H1 (cell line): ENCODE measurements around the gene SLC66A3. TPM values are rescaled to one million over a fixed set of nuclear protein-coding genes. Genes with fewer than 3 reads are reported as not detected.

ENCODE experiments used
- CTCF ChIA-PET: fragments of 300-600 bp; sonication (Branson Sonifier 250); formaldehyde crosslinking; loops from one replicate; lab custom pipeline; 2021; ENCODE audit not compliant: partially characterized antibody; lab: Charles Lee
- POLR2A ChIA-PET: fragments of 300-600 bp; sonication (Branson Sonifier 250); formaldehyde crosslinking; loops from one replicate; lab custom pipeline; 2021; ENCODE audit warnings: inconsistent platforms; ENCODE audit not compliant: partially characterized antibody; lab: Charles Lee
- DNase-seq, 2 experiments: peaks; one replicate each; pipeline versions ENCODE4 v3.0.0 to v3.0.0-alpha.2; 2010 to 2022; ENCODE audit warnings: low spot score in 2 of 2, low read depth in 1 of 2, mixed read lengths in 1 of 2
- FAIRE-seq: peaks from 2 replicates; lab custom pipeline; 2011; peaks lifted over from hg19 to GRCh38; lab: Jason Lieb, UNC
- H2AFZ ChIP-seq: 2 replicates; pipeline ENCODE4 v1.8.1; 2012; ENCODE audit warnings: low read length, inconsistent platforms
- H2AK5ac ChIP-seq: 2 replicates; pipeline ENCODE4 v1.6.1; 2013; ENCODE audit warnings: low read depth, low read length
- H2BK120ac ChIP-seq: replicated peaks from 2 replicates; pipeline ENCODE3; 2013; ENCODE audit warnings: low read depth, low read length, inconsistent platforms
- H2BK12ac ChIP-seq: 2 replicates; pipeline ENCODE4 v1.6.1; 2013; ENCODE audit warnings: low read depth, low read length
- H2BK15ac ChIP-seq: 2 replicates; pipeline ENCODE4 v1.6.1; 2013; ENCODE audit warnings: low read length
- H2BK20ac ChIP-seq: 2 replicates; pipeline ENCODE4 v1.6.1; 2013; ENCODE audit warnings: low read length
- H2BK5ac ChIP-seq: 2 replicates; pipeline ENCODE4 v1.6.1; 2013; ENCODE audit warnings: low read depth, low read length
- H3K14ac ChIP-seq: 2 replicates; pipeline ENCODE4 v1.6.1; 2013; ENCODE audit warnings: inconsistent platforms; ENCODE audit not compliant: insufficient read length
- H3K18ac ChIP-seq: 2 replicates; pipeline ENCODE4 v1.6.1; 2013; ENCODE audit warnings: low read length; ENCODE audit errors: extremely low read depth
- H3K23ac ChIP-seq: 2 replicates; pipeline ENCODE4 v1.6.1; 2013; ENCODE audit warnings: inconsistent platforms; ENCODE audit not compliant: insufficient read length
- H3K23me2 ChIP-seq: 2 replicates; pipeline ENCODE4 v1.6.1; 2013; ENCODE audit warnings: low read depth, low read length
- H3K27ac ChIP-seq: 2 replicates; pipeline ENCODE4 v1.6.1; 2011; ENCODE audit warnings: low read depth, low read length, inconsistent platforms
- H3K27me3 ChIP-seq, 4 experiments: replicated peaks in 1 of 4; 1 replicate in 1 of 4; 2 replicates in 3 of 4; pipeline versions ENCODE4 v1.6.1 to v1.8.1; 2011 to 2013; ENCODE audit warnings: low read length in 3 of 4, mild to moderate bottlenecking in 3 of 4, inconsistent platforms in 2 of 4, mixed read lengths in 2 of 4, moderate library complexity in 1 of 4; ENCODE audit not compliant: control insufficient read depth in 3 of 4, insufficient read depth in 3 of 4; ENCODE audit errors: extremely low read depth in 1 of 4
- H3K36me3 ChIP-seq, 4 experiments: 2 replicates each; pipeline versions ENCODE4 v1.6.1 to v1.8.1; 2011 to 2013; ENCODE audit warnings: mild to moderate bottlenecking in 4 of 4, low read length in 3 of 4, moderate library complexity in 2 of 4, control low read depth in 1 of 4, inconsistent platforms in 1 of 4; ENCODE audit not compliant: insufficient read depth in 4 of 4, control insufficient read depth in 2 of 4
- H3K4ac ChIP-seq: replicated peaks from 2 replicates; pipeline ENCODE3; 2013; ENCODE audit warnings: low read length, low read depth, mixed read lengths, inconsistent platforms; ENCODE audit not compliant: insufficient read length
- H3K4me1 ChIP-seq, 4 experiments: replicated peaks in 1 of 4; 1 replicate in 1 of 4; 2 replicates in 3 of 4; pipeline versions ENCODE4 v1.6.1 to v1.8.1; 2011 to 2013; ENCODE audit warnings: low read length in 3 of 4, inconsistent platforms in 2 of 4, mixed read lengths in 1 of 4; ENCODE audit not compliant: insufficient read depth in 4 of 4, control insufficient read depth in 3 of 4
- H3K4me2 ChIP-seq, 2 experiments: 2 replicates each; pipeline versions ENCODE4 v1.6.1 to v1.8.1; 2011 to 2013; ENCODE audit warnings: low read depth in 2 of 2, low read length in 2 of 2, control low read depth in 1 of 2, inconsistent platforms in 1 of 2, mild to moderate bottlenecking in 1 of 2; ENCODE audit not compliant: insufficient read depth in 1 of 2
- H3K4me3 ChIP-seq, 4 experiments: fragments of 200-600, 300-600 bp in 1 of 4; sonication (generic), shearing (Covaris generic), sonication (Bioruptor Twin) in 1 of 4; 2 replicates each; pipeline versions ENCODE4 v1.5.1 to v1.8.1; 2011 to 2016; ENCODE audit warnings: low read length in 4 of 4, low read depth in 3 of 4, control low read depth in 2 of 4, inconsistent platforms in 2 of 4, mild to moderate bottlenecking in 2 of 4, mixed read lengths in 1 of 4, moderate library complexity in 1 of 4; ENCODE audit not compliant: insufficient read depth in 2 of 4; ENCODE audit errors: extremely low read depth in 1 of 4
- H3K56ac ChIP-seq: replicated peaks from 2 replicates; pipeline ENCODE3; 2013; ENCODE audit warnings: low read depth, mild to moderate bottlenecking, mixed read lengths, low read length, inconsistent platforms; ENCODE audit not compliant: insufficient read length
- H3K79me1 ChIP-seq: 2 replicates; pipeline ENCODE4 v1.6.1; 2013; ENCODE audit warnings: low read depth, low read length, control low read depth
- H3K79me2 ChIP-seq, 2 experiments: 2 replicates each; pipeline versions ENCODE4 v1.6.1 to v1.8.1; 2012 to 2013; ENCODE audit warnings: low read length in 2 of 2, mild to moderate bottlenecking in 2 of 2, inconsistent platforms in 1 of 2; ENCODE audit not compliant: insufficient read depth in 2 of 2, control insufficient read depth in 1 of 2
- H3K9ac ChIP-seq, 4 experiments: replicated peaks in 1 of 4; 1 replicate in 1 of 4; 2 replicates in 3 of 4; pipeline versions ENCODE4 v1.6.1 to v1.8.1; 2011 to 2013; ENCODE audit warnings: low read depth in 3 of 4, low read length in 3 of 4, control low read depth in 2 of 4, mild to moderate bottlenecking in 2 of 4, moderate library complexity in 2 of 4, inconsistent platforms in 1 of 4; ENCODE audit errors: extremely low read depth in 1 of 4
- H3K9me3 ChIP-seq, 2 experiments: 2 replicates each; pipeline versions ENCODE4 v1.6.1 to v1.8.1; 2012 to 2013; ENCODE audit warnings: mild to moderate bottlenecking in 2 of 2, moderate library complexity in 2 of 2, control low read depth in 1 of 2, inconsistent platforms in 1 of 2, low read depth in 1 of 2, low read length in 1 of 2, mixed read lengths in 1 of 2; ENCODE audit not compliant: insufficient read depth in 2 of 2
- H4K20me1 ChIP-seq, 2 experiments: replicated peaks in 1 of 2; 2 replicates each; pipeline versions ENCODE3 to v1.8.1; 2011 to 2013; ENCODE audit warnings: inconsistent platforms in 2 of 2, low read length in 2 of 2, mild to moderate bottlenecking in 1 of 2; ENCODE audit not compliant: insufficient read depth in 2 of 2, control insufficient read depth in 1 of 2
- H4K5ac ChIP-seq: 2 replicates; pipeline ENCODE4 v1.6.1; 2013; ENCODE audit warnings: low read length, low read depth, mixed read lengths, inconsistent platforms; ENCODE audit not compliant: insufficient read length
- H4K8ac ChIP-seq: 2 replicates; pipeline ENCODE4 v1.8.0; 2013; ENCODE audit warnings: mild to moderate bottlenecking, moderate library complexity, low read length, inconsistent platforms; ENCODE audit not compliant: insufficient read depth; ENCODE audit errors: extremely low read depth
- H4K91ac ChIP-seq: replicated peaks from 2 replicates; pipeline ENCODE3; 2013; ENCODE audit warnings: low read length, mixed read lengths, inconsistent platforms; ENCODE audit not compliant: insufficient read length
- BACH1 ChIP-seq: IDR thresholded peaks from 2 replicates; pipeline ENCODE4 v1.6.1; 2012; ENCODE audit warnings: low read length, improper control_type of control experiment
- BRCA1 ChIP-seq: IDR thresholded peaks from 2 replicates; pipeline ENCODE4 v1.6.1; 2012; ENCODE audit warnings: low read depth, low read length, improper control_type of control experiment
- CEBPB ChIP-seq: IDR thresholded peaks from 2 replicates; pipeline ENCODE4 v1.6.1; 2012; ENCODE audit warnings: low read depth, low read length
- CTBP2 ChIP-seq: IDR thresholded peaks from 2 replicates; pipeline ENCODE4 v1.7.0; 2011; ENCODE audit warnings: borderline replicate concordance, mild to moderate bottlenecking, moderate library complexity, mixed read lengths, low read length; ENCODE audit not compliant: insufficient read depth, insufficient read length
- EGR1 ChIP-seq: IDR thresholded peaks from 2 replicates; pipeline ENCODE4 v1.6.1; 2011; ENCODE audit warnings: low read depth, low read length, borderline replicate concordance
- KDM1A ChIP-seq: fragments of 200-600, 300-600 bp; sonication (generic); IDR thresholded peaks from 2 replicates; pipeline ENCODE4 v1.7.1; 2016; ENCODE audit warnings: mild to moderate bottlenecking, low read length, borderline replicate concordance
- MAFK ChIP-seq: IDR thresholded peaks from 2 replicates; pipeline ENCODE4 v1.6.1; 2012; ENCODE audit warnings: low read depth, mild to moderate bottlenecking, improper control_type of control experiment, low read length
- NRF1 ChIP-seq: IDR thresholded peaks from 2 replicates; pipeline ENCODE4 v1.6.1; 2011; ENCODE audit warnings: mild to moderate bottlenecking, low read depth, low read length, improper control_type of control experiment
- POLR2A ChIP-seq, 2 experiments: IDR thresholded peaks; 1 replicate in 1 of 2; 2 replicates in 1 of 2; pipeline ENCODE4 v1.6.1; 2011; ENCODE audit warnings: low read depth in 2 of 2, low read length in 2 of 2, mild to moderate bottlenecking in 2 of 2; ENCODE audit errors: control extremely low read depth in 1 of 2
- POLR2AphosphoS5 ChIP-seq: IDR thresholded peaks from 2 replicates; pipeline ENCODE4 v1.6.1; 2011; ENCODE audit warnings: low read depth, low read length
- POU5F1 ChIP-seq: IDR thresholded peaks from 2 replicates; pipeline ENCODE4 v1.6.1; 2011; ENCODE audit warnings: low read depth, mild to moderate bottlenecking, low read length, moderate library complexity
- RBBP5 ChIP-seq: IDR thresholded peaks from 2 replicates; pipeline ENCODE4 v1.7.1; 2012; ENCODE audit warnings: low read depth, mild to moderate bottlenecking, inconsistent platforms, low read length, moderate library complexity, borderline replicate concordance
- SAP30 ChIP-seq: fragments of 300-600 bp; sonication (generic); IDR thresholded peaks from 2 replicates; pipeline ENCODE4 v1.7.1; 2012; ENCODE audit warnings: low read length, moderate library complexity, mild to moderate bottlenecking, inconsistent platforms; ENCODE audit not compliant: insufficient read depth, insufficient replicate concordance
- SRF ChIP-seq: IDR thresholded peaks from 2 replicates; pipeline ENCODE4 v1.6.1; 2011; ENCODE audit warnings: mild to moderate bottlenecking, low read depth, low read length, moderate library complexity
- YY1 ChIP-seq: IDR thresholded peaks from 2 replicates; pipeline ENCODE4 v1.6.1; 2011; ENCODE audit warnings: low read depth, mild to moderate bottlenecking, low read length
- WGBS, 2 experiments: shearing (Covaris generic) in 1 of 2; methylation state at CpG; one replicate each; pipeline versions ENCODE4 v1.1.6 to v1.1.7; 2013 to 2015; ENCODE audit warnings: low lambda C conversion rate in 2 of 2, mixed read lengths in 2 of 2, inconsistent platforms in 1 of 2, low coverage in 1 of 2, missing lambda C conversion rate in 1 of 2; ENCODE audit not compliant: insufficient replicate concordance in 2 of 2, insufficient coverage in 1 of 2, insufficient read length in 1 of 2; ENCODE audit errors: extremely low coverage in 1 of 2, missing lambda C conversion rate in 1 of 2; 5-methylcytosine and 5-hydroxymethylcytosine counted together
- polyA plus RNA-seq, 7 experiments: library from polyadenylated mRNA; depleted of rRNA in 3 of 7; stranded (reverse) in 5 of 7; unstranded in 2 of 7; fragments of >200 nt in 5 of 7; fragments of 200-250 nt in 2 of 7; gene quantifications; 1 replicate in 5 of 7; 2 replicates in 1 of 7; 4 replicates in 1 of 7; pipeline versions ENCODE4 v1.2.1 to v1.2.3, GENCODE V29; 2011 to 2013; ENCODE audit warnings: missing spikeins in 2 of 7, mixed read lengths in 2 of 7
- total RNA-seq: library from RNA; stranded (reverse); fragmentation: NEBNext Ultra II Directional; extraction: Animal tissue kit (Norgen Biotek cat#: 25700); gene quantifications from 2 replicates; pipeline ENCODE4 v1.2.1, GENCODE V29; 2021
- TF ChIP-seq, protein P1 (sequence below): IDR thresholded peaks from 2 replicates; pipeline ENCODE4 v1.6.1; 2012; ENCODE audit warnings: inconsistent platforms

Gene SLC66A3
- total and polyA plus RNA-seq, 2 of the 8 experiments (the other 6 are each of a cell fraction or from before 2014, with no cell fraction given), result 8.7 to 27.8 TPM

DNA sequence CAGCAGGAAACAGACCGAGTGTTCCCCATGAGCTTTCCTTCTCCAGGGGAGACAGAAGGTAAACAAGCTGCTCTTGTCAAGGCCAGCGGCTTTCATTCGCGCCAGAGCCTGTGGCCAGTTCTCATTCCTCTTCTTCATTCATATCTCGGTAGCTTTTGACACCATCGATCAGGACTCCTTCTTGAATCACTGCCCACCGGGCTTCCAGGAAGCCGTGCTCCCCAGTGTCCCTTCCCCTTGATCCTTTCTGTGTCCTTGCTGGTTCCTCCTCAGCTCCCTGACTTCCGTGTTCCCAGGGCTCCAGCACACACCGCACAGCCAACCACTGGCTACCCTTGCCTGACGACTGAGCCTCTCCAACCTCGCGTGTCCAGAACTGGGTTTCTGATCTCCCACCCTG, 14.1 kb downstream of the SLC66A3 start:
- Histone ChIP-seq H2BK20ac (no peak overlapping the region), H4K20me1 (no peaks in the 10 kb centered on the region), H3K23ac (no peak overlapping the region), H3K9ac (no peak overlapping the region), H3K56ac (no peak overlapping the region), H3K4me1 (no peaks in the 10 kb centered on the region), H4K91ac (no peak overlapping the region), H3K27ac (no peak overlapping the region), H3K36me3 (no peaks in the 10 kb centered on the region), H3K9me3 (no peaks in the 10 kb centered on the region), H3K4me2 (no peak overlapping the region), H3K14ac (no peak overlapping the region), H2AFZ (no peak overlapping the region), H2BK5ac (no peak overlapping the region), H2BK15ac (no peak overlapping the region), H3K79me2 (no peaks in the 10 kb centered on the region), H4K5ac (no peak overlapping the region), H4K8ac (no peak overlapping the region), H2AK5ac (no peak overlapping the region), H3K27me3 (no peaks in the 10 kb centered on the region), H3K23me2 (no peaks in the 10 kb centered on the region), H3K4me3 (no peak overlapping the region), H3K79me1 (no peaks in the 10 kb centered on the region; the same call in 1 of the 2 replicates), H3K18ac (no peak overlapping the region), H2BK12ac (no peak overlapping the region), H2BK120ac (no peak overlapping the region), H3K4ac (no peak overlapping the region)
- no peak for FAIRE-seq
- CTCF ChIA-PET, result interaction anchor here (0.6 to 1.1 kb wide), 3 partner anchors 36 to 224 kb away, joined by 3 to 4 read pairs (median 3); a partner anchor contains a TSS
- 94% methylated on average over 13 of the region's 13 CpGs; no CpG with 5 or more reads in 1 of the 2 experiments for WGBS, 2 experiments
- POLR2A ChIA-PET, result no interaction called here
- no peak for DNase-seq
- no peak for TF ChIP-seq BACH1
- TF ChIP-seq POU5F1, result no peak
- TF ChIP-seq NRF1, result no peak
- no peak for TF ChIP-seq KDM1A
- no peak for TF ChIP-seq BRCA1
- TF ChIP-seq CTBP2, result no peak
- TF ChIP-seq SRF, result no peak
- TF ChIP-seq YY1, result no peak
- TF ChIP-seq, protein P1, sequence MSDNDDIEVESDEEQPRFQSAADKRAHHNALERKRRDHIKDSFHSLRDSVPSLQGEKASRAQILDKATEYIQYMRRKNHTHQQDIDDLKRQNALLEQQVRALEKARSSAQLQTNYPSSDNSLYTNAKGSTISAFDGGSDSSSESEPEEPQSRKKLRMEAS, result no peak
- no peak for TF ChIP-seq POLR2A (IDR thresholded peaks at IDR 0.05; ENCODE audit: control extremely low read depth in 1 of 2, low read depth in 2 of 2, low read length in 2 of 2)
- no peak for TF ChIP-seq RBBP5
- no peak for TF ChIP-seq SAP30
- no peak for TF ChIP-seq CEBPB
- no peak for TF ChIP-seq MAFK
- TF ChIP-seq POLR2AphosphoS5, result no peak
- no peak for TF ChIP-seq EGR1
